G401 (cell line): ENCODE data around the gene RPF1. TPM values are rescaled to one million over a fixed set of nuclear protein-coding genes. Genes with fewer than 3 reads are reported as not detected.

Experiments used
- DNase-seq: peaks from one replicate; pipeline ENCODE4 v3.0.0-alpha.2; 2015; ENCODE audit warnings: low spot score
- in situ Hi-C: cut with HindIII; loops from 2 replicates; pipeline ENCODE4 v1.10.0; 2016; ENCODE audit warnings: low sequenced_read_pairs, mixed read lengths
- total RNA-seq: library from RNA; depleted of rRNA; stranded (reverse); fragments of >200 nt; shearing (Covaris generic); gene quantifications from 2 replicates; pipeline ENCODE4 v1.2.3, GENCODE V29; 2014; rRNA removed

Gene RPF1
- total RNA-seq, 1 experiment from 2014 or later = 76.8 TPM

DNA sequence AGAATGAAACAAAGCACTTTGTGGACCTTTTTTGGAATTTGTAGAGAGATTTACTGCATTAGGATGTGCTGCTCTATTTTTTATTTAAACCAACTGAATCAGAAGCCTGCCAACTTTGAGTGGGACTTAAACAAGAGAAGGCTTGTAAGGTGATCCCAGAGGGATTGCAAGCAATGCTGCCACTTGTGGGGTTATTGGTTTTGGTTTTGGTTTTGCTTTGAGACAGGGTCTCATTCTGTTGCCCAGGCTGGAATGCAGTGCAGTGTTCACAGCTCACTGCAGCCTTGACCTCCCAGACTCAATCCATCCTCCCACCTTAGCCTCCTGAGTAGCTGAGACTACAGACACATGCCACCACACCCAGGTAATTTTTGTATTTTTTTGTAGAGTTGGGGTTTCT is 59.5 kb downstream of the RPF1 start:
- in situ Hi-C loops = no loop called here
- no peak for DNase-seq

DNA sequence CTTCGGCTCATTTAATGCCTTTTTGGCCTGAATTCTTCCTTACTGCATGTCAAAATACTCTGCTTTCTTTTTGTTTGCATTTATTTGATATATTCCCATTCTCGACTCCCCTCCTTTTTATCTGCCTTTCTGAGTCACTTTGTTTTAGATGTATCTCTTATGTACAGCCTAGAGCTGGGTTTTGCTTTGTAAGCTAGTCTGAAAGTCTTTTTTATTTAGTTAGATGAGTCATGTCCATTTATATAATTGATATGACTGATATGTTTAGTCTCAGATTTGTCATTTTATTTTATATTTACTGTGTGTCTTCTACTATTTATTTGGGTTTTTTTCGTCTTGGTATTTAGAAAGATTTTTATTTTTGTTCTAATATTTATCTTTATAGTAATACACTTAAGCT is 60.9 kb downstream of the RPF1 start:
- DNase-seq = no peak
- in situ Hi-C loops = no loop called here

GRCh38 chr1:84540759-84541158 is 61.7 kb downstream of the RPF1 start:
- no peak for DNase-seq
- in situ Hi-C loops = no loop called here

DNA sequence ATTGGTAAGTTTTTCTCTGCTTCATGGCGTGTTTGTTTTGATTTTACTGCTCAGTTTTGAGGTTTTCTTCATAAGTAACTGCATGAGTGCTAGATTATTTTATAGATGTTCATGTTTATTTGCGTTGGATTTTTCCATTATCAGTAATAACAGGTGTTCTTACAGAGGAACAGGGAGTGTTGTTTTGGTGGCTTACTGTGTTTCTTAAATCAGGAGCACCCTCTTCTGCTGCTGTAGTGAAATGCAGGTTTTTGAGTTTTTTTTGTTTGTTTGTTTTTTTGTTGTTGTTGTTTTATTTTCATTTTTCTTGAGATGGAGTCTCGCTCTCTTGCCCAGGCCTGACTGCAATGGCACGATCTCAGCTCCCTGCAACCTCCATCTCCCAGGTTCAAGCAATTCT is 62.6 kb downstream of the RPF1 start:
- in situ Hi-C loops = no loop called here
- DNase-seq = no peak

Other genes starting within 250 kb of the RPF1 start
- gene SAMD13, start 177.6 kb upstream of the RPF1 start, total RNA-seq = not detected in 2 replicates
- not detected in 2 replicates for gene DNASE2B, start 80.8 kb upstream of the RPF1 start, total RNA-seq
- gene SPATA1, start 27.1 kb downstream of the RPF1 start, total RNA-seq = not detected in 2 replicates
- gene GNG5, start 27.3 kb downstream of the RPF1 start, total RNA-seq = 65.8 and 117 TPM in 2 replicates
- gene CTBS, start 95.2 kb downstream of the RPF1 start, total RNA-seq = 3.6 and 3.9 TPM in 2 replicates
- 7.5 and 13.1 TPM in 2 replicates for gene SSX2IP, start 211.2 kb downstream of the RPF1 start, total RNA-seq